ENCODE results near the gene RPS6KA2.

GRCh38 chr6:166644681-166645080, 17.6 kb upstream of the RPS6KA2 start:
- TF ChIP-seq POLR2A (IDR thresholded peaks at IDR 0.05), result no peak
- TF ChIP-seq CTCF (IDR thresholded peaks at IDR 0.05), result no peak
